RPMI8226 (cell line): ENCODE data around the gene GRK7.
"Not testable (repeated sequence)": the region's sequence is repeated elsewhere in the genome, so short reads cannot be mapped to it uniquely, and the experiment has no call there.

ENCODE experiments used
- DNase-seq: peaks from one replicate; pipeline ENCODE4 v3.0.0-alpha.2; 2015

GRK7 gene

GRCh38 chr3:141762552-141762951 is 656 bp upstream of the GRK7 start:
- not testable (repeated sequence) for DNase-seq

GRCh38 chr3:141764045-141764444 is 837 bp downstream of the GRK7 start:
- DNase-seq, result no peak

DNA sequence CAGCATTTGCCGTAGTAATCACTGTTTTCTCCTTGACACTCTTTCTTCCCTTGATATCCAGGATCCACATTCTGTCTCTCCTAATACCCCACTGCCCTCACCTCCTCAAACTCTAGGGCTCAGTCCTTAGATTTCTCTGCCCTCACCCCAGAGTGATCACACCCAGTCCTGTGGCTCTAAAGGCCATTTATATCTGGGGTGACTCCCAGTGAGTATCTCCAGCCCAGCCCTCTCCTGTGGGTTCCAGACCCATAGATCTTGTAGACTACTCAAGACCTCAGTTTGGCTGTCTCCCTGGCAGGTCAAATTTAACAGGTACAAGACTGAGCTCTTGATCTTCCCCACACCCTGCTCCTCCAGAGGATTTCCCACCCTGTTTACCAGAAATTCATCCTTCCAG is 1.3 kb downstream of the GRK7 start:
- no peak for DNase-seq

GRCh38 chr3:141764986-141765385 is 1.8 kb downstream of the GRK7 start:
- no peak for DNase-seq

- no peak for DNase-seq
Observed at GRCh38 chr3:141767066-141767465, 3.9 kb downstream of the GRK7 start.

DNA sequence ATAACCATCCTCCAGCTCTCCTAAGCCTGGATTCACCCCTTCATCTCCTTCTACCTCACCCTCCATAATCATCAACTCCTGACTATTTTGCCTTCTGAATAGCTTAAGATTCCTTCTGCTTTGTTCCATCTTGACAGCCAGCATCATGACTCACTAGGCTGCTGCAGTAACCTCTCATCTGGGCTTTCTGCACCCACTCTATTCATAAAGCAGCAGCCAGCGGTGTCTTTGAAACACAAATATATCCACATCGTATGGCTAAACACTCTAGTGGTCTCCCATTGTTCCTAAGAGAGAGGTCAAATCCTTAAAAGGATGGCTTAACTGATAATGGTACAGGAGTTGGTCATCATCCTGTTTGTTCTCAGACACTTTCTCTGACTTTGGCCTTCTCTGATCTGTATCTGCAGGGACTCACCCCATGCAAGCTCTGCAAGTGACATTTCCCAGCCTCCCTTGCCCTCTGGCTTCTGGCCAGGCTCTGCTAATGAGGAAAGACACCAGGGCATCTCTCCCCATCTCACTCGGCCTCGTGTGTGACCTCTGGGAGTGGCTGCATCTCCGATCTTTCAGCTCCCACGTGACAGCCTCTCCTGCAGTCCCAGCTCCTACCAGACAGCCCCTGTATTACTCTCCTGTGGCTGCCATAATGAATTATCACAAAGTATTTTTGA is 6.2 kb downstream of the GRK7 start:
- peak; percentile 22 for DNase-seq

DNA sequence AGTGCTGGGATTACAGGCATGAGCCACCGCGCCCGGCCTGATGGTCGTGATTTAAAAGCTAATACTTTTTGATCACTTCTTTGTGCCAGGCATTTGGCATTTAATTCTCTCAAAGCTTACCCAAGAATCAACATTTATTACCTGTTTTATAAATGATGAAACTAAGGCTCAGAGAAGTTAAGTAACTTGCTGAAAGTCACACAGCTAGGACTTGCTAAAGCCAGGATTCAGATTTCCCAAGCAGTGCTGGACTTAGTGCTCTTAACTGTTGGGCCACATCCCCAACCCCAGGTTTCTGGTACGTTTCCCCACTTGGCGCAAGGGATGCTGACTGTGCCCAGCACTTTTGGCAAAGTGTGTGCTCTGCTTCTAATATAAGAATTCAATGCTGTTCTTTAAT is 10.5 kb downstream of the GRK7 start:
- DNase-seq, result no peak

DNA sequence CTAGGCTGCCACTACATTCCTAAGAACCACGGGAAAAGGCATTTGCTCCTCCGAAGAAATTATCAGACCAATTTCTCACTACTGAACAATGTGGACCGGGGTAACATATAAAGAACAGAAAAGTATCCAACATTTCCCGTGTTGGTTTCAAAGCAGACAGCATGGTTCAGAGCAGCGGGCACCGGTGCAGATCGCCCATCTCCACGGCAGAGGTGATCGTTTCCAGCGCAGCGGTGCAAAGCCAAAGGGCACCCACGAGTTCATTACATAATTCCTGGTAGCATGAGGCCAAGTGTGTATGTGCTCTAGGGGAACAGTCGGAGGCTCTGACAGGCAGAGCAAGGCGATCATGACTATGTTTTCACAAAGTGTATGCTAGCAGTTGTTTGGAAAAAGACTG is 13.2 kb downstream of the GRK7 start:
- no peak for DNase-seq

DNA sequence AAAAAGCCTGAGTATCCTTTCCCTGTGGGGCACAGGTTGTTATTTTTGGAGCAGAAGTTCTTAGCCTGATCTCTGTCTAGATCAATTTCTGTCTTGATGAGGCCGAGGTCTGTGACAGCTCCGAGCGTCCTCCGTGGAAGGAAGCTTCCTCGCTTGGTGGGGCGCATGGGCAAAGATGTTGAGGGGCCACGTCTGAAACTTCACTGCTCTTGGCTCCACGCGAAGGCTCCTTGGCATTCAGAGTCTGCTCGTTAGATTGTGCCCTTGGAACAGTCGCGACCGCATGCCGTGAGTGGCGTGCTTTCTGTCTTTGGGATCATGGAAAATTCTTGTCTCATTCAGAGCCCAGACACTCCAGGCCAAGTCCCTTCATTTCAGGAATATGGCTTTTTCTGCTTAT is 13.7 kb downstream of the GRK7 start:
- DNase-seq, result no peak

- no peak for DNase-seq
Observed at GRCh38 chr3:141777957-141778813, 15.0 kb downstream of the GRK7 start.

DNA sequence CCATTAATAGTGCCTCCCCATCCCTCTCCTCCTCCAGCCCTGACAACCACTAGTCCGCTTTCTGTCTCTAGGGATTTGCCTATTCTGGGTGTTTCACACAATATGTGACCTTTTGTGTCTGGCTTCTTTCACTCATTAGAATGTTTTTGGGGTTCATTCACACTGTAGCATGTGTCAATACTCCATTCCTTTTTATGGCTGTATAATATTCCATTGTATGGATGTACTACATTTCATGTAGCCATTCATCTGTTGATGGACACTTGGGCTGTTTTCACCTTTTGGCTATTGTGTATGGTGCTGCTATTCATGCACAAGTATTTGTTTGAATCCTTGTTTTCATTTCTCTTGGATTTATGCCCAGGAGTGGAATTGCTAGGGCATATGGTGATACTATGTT is 16.5 kb downstream of the GRK7 start:
- DNase-seq, result no peak

DNA sequence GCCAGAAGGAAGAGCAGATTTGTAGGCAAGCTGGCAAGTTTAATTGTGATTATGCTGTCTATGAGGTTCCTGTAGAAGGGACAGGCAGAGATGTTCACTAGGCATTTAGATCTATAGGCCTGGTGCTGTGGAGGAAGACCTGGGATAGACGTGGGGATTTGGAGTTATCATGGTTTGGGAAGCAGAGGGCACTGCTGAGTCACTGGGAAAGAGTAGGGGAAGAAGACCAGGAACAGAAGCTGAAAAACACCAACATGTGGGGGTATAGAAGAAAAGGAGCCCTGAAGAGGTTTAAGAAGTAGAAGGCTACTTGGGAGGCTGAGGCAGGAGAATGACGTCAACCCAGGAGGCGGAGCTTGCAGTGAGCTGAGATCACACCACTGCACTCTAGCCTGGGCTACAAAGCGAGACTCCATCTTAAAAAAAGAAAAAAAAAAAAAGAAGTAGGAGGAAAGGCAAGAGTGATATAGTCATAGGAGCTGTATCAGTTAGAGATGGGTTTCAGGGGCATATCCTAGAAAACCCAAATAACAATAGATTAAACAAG is 19.3 kb downstream of the GRK7 start:
- DNase-seq, result no peak

DNA sequence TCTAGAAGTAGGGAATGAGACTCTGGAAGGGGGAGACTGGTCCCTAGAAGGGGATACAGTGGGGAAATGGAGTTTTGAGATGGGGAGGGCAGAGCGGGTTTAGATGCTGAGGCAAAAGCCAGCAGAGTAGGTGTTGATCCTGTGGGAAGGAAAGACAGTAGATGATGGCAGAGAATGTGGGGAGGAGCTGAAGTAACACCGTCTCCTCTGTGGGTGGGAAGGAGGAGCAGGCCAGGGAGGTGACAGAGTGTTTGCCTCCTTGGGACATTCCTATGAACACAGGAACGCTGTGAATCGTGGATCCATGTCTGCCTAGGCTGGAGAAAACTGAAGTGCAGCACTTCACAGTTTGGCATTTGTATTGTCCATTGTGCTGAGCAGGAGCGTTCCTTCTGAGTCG is 20.4 kb downstream of the GRK7 start:
- DNase-seq, result no peak

- no peak for DNase-seq
Observed at GRCh38 chr3:141784096-141784495, 20.9 kb downstream of the GRK7 start.

- DNase-seq, result no peak
Observed at GRCh38 chr3:141784531-141784930, 21.3 kb downstream of the GRK7 start.

GRCh38 chr3:141788149-141788548 is 24.9 kb downstream of the GRK7 start:
- no peak for DNase-seq

- not testable (repeated sequence) for DNase-seq
Observed at GRCh38 chr3:141788750-141789149, 25.5 kb downstream of the GRK7 start.

GRCh38 chr3:141789281-141789680 is 26.1 kb downstream of the GRK7 start:
- DNase-seq, result no peak

DNA sequence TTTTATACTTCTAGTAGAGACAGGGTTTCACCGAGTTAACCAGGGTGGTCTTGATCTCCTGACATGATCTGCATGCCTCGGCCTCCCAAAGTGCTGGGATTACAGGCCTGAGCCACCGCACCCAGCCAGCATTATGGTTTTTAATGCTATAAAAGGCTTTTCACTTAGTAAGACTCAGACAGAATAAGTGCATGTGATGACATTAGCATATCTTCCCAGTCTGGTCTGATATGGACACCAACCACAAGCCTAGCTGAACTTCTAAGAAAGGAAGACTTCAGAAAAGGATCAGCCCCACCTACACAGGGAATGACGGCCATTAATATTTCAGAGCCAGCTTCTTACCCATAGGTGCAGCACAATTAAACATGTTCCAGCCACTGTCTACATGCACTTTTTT is 27.0 kb downstream of the GRK7 start:
- no peak for DNase-seq

DNA sequence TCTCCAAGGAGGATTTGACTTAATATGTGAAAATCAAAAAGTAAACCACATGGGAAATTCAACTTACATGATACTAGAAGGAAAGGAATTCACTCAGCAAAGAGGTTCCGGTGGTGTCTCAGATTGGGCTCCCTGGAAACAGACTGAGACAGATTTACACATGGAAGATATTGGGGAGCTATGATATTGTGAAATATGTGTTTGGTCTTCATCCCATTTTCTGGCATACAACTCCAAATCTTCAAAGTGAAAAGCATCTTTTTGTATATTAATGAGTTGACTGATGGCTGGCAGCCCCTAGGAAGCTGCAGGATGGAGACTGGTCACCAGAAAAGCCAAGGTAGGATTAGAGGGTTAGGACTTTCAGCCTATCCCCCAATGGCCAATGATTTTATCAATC is 29.3 kb downstream of the GRK7 start:
- DNase-seq, result no peak

DNA sequence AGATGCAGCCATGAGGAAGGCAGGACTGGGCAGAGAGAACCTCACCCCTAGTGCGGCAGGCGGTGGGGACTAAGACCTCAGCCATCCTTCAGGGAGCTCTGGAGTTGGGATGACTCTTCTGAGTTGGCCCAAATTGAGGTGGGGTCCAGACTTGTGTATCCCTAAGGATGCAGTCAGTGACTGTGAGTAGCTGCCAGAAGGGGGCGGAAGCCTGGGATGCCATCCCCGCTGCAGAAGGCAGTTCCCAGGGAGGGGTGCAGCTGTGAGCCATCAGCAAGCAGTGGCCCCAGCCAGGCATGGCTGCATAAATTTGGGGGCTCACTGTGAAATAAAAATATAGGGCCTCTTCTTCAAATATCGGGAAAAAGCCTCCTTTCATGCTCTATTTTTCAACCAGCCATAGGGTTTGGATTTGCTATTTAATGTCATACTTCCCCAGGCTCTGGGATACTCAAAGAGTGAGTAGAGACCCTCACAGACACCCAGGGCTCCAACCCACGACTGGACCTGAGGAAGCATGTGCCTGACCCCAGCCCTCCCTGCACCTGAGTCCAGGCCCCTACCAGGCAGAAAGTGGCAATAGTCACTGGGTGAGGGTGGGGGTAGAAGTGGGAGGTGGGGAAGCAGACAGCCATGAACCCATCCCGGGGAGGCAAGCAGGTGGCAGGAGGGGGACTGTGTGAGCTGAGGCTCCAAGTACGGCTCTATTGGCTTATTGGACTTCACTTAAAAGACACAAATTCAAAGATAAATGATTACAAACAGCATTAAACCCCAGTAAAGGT is 30.5 kb downstream of the GRK7 start:
- no peak for DNase-seq

- DNase-seq, result no peak
Observed at GRCh38 chr3:141795276-141795675, 32.1 kb downstream of the GRK7 start.

- DNase-seq, result no peak
Observed at GRCh38 chr3:141795741-141796080, 32.5 kb downstream of the GRK7 start.
